Ecto neural progenitor cell (in vitro differentiated cells): ENCODE measurements around the gene POLD1.
"Not testable (repeated sequence)": the region's sequence is repeated elsewhere in the genome, so short reads cannot be mapped to it uniquely, and the experiment has no call there.

ENCODE experiments used
- DNase-seq: peaks from one replicate; pipeline ENCODE4 v3.0.0-alpha.2; 2018; ENCODE audit warnings: low spot score

The POLD1 gene

DNA sequence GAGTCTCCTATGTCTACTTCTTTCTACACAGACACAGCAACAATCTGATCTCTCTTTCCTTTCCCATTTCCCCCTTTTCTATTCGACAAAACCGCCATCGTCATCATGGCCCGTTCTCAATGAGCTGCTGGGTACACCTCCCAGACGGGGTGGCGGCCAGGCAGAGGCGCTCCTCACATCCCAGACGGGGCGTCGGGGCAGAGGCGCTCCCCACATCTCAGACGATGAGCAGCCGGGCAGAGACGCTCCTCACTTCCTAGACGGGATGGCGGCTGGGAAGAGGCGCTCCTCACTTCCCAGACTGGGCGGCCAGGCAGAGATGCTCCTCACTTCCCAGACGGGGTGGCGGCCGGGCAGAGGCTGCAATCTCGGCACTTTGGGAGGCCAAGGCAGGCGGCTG lies 6.8 kb downstream of the POLD1 start:
- not testable (repeated sequence) for DNase-seq

- no peak for DNase-seq
Observed at GRCh38 chr19:50392759-50393158, 8.6 kb downstream of the POLD1 start.

DNA sequence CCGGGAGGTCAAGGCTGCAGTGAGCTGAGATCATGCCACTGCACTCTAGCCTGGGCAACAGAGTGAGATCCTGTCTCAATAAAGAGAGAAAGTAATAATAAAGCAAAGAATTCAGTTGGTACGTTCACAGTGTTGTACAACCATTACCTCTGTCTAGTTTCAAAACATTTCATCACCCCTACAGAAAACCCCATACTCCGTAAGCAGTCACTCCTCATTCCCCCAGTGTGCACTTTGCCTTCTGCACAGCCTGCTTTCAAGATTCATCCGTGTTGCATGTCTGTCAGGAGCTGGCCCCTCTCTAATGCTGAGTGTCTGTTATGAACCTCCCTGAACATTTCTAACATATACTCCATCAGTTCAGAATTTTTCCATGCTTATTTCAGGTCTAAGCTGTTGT lies 9.4 kb downstream of the POLD1 start:
- DNase-seq, result no peak

GRCh38 chr19:50394017-50394416 lies 9.9 kb downstream of the POLD1 start:
- no peak for DNase-seq

DNA sequence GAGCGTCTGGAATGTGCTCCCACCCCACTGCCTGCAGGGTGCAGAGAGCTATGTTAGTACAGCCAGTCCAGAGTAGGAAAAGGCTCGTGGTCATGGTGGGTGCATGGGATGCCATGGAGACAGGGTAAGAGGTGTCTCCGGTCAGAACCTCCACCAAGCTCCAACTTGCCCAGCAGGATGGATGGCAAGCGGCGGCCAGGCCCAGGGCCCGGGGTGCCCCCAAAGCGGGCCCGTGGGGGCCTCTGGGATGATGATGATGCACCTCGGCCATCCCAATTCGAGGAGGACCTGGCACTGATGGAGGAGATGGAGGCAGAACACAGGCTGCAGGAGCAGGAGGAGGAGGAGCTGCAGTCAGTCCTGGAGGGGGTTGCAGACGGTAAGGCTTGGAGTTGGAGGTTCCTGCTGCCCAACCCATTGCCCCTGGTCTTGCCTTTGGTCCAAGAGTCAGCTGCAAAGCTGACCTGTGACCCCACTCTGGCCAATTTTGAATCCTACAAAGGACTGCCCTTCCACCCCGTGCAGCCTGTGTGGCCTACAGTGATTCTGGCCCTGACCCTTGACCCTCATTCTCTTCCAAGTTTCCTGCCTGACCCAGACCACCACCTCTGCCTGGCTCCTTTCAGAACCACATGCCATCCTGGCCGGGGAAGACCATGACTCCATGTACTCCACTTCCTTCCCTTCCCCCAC lies 14.7 kb downstream of the POLD1 start:
- no peak for DNase-seq

DNA sequence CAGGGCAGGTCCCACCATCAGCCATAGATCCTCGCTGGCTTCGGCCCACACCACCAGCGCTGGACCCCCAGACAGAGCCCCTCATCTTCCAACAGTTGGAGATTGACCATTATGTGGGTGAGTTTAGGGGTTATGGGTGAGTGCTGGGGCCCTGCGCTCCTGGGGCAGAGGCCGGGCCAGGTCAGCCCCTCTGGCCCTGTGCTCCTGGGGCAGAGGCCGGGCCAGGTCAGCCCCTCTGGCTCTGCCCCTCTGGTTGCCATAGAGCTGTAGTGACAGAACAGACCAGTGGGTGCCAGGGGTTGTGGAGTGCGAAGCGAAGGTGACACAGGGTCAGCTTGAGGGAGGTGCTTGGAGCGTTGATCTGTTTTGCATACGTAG lies 15.2 kb downstream of the POLD1 start:
- no peak for DNase-seq

DNA sequence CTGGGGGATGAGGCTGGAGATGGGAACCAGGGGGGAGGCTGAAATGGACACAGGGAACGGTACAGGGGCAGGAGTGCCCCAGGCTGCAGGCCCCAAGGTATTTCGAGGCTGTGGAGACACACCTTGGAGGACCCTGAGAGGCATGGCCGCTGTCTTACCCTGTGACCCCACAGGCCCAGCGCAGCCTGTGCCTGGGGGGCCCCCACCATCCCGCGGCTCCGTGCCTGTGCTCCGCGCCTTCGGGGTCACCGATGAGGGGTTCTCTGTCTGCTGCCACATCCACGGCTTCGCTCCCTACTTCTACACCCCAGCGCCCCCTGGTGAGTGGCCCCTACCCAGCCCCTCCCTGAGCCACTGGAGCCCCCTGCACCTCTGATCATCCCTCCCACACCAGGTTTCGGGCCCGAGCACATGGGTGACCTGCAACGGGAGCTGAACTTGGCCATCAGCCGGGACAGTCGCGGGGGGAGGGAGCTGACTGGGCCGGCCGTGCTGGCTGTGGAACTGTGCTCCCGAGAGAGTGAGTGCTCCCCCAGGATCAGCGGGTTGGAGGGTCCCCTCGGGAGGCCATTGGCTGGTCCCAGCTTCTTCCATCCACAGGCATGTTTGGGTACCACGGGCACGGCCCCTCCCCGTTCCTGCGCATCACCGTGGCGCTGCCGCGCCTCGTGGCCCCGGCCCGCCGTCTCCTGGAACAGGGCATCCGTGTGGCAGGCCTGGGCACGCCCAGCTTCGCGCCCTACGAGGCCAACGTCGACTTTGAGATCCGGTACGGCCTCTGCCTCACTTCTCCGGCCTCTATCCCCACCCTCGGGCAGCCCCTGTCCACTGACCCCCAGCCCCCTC lies 17.7 kb downstream of the POLD1 start:
- peak; percentile 42 for DNase-seq

GRCh38 chr19:50402544-50403301 lies 18.6 kb downstream of the POLD1 start:
- DNase-seq, result peak; percentile 29

DNA sequence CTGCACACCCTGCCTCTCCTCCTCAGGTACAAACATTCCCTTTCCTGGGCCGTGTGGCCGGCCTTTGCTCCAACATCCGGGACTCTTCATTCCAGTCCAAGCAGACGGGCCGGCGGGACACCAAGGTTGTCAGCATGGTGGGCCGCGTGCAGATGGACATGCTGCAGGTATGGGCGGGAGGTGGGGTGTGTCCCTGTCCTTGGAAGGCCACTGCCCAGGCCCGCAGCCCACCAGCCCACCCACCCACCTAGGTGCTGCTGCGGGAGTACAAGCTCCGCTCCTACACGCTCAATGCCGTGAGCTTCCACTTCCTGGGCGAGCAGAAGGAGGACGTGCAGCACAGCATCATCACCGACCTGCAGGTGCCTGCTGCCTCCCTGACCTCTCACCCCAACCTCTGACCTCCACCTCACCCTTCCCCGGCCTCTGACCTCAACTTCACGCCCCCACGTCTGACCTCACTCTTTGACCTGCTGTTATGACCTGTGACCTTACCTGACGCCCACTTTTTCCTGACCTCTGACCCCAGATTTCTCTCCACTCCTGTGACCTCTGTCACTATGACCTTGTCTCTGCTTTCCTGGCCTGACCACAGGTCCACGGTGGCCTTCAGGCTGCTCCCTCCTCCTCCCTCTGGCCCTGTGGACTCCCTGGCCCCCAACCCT lies 22.1 kb downstream of the POLD1 start:
- peak; percentile 33 for DNase-seq

- peak; percentile 31 for DNase-seq
Observed at GRCh38 chr19:50406829-50407228, 22.7 kb downstream of the POLD1 start.

GRCh38 chr19:50409347-50409746 lies 25.2 kb downstream of the POLD1 start:
- DNase-seq, result peak; percentile 37

- no peak for DNase-seq
Observed at GRCh38 chr19:50410109-50410508, 26.0 kb downstream of the POLD1 start.

GRCh38 chr19:50412419-50412818 lies 28.3 kb downstream of the POLD1 start:
- no peak for DNase-seq

GRCh38 chr19:50413096-50413495 lies 28.9 kb downstream of the POLD1 start:
- DNase-seq, result peak; percentile 37

GRCh38 chr19:50413531-50413930 lies 29.4 kb downstream of the POLD1 start:
- DNase-seq, result peak; percentile 44

GRCh38 chr19:50414864-50415660 lies 30.9 kb downstream of the POLD1 start:
- peak; percentile 91 for DNase-seq

- DNase-seq, result no peak
Observed at GRCh38 chr19:50415661-50416033, 31.5 kb downstream of the POLD1 start.

DNA sequence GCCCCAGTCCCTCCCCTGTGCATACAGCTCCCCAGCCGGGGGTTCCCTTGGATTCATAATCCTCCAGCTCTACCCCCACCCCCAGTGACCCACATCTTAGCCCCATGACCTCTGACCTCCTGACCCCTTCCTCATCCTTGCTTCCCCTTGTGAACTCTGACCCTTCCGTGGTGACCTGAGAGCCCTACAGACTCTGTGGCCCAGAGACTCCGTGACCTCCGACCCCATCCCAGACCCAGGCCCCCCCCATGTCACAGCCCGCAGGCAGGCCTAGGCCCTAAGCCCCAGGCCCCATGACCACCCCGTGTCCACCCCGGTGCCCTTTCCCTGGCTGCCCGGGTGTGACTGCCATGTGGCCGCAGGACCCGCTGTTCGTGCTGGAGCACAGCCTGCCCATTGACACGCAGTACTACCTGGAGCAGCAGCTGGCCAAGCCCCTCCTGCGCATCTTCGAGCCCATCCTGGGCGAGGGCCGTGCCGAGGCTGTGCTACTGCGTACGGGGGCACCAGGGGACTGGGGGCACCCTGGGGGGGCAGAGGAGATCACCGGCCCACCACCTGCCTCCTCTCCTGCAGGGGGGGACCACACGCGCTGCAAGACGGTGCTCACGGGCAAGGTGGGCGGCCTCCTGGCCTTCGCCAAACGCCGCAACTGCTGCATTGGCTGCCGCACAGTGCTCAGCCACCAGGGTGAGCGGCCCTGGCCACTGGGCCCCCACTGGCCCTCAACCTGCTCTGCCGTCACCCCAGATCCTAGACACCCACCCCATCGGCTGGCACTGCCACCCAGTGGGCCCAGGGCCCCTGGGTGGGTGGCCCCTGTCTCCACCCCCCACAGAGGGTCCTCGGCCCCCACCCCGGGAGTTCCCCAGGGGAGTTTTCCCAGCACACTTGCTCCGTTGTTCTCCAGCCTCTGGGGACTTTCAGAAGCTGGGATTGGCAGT lies 32.2 kb downstream of the POLD1 start:
- DNase-seq, result no peak

GRCh38 chr19:50417111-50418081 lies 33.2 kb downstream of the POLD1 start:
- DNase-seq, result no peak
